G401.6 (cell line): ENCODE results near the gene PPP3CA.
"Not testable (repeated sequence)": the region's sequence is repeated elsewhere in the genome, so short reads cannot be mapped to it uniquely, and the experiment has no call there.

Experiments used
- FAIRE-seq: peaks from 2 replicates; lab custom pipeline; 2012; peaks lifted over from hg19 to GRCh38; lab: Jason Lieb, UNC

Gene PPP3CA

DNA sequence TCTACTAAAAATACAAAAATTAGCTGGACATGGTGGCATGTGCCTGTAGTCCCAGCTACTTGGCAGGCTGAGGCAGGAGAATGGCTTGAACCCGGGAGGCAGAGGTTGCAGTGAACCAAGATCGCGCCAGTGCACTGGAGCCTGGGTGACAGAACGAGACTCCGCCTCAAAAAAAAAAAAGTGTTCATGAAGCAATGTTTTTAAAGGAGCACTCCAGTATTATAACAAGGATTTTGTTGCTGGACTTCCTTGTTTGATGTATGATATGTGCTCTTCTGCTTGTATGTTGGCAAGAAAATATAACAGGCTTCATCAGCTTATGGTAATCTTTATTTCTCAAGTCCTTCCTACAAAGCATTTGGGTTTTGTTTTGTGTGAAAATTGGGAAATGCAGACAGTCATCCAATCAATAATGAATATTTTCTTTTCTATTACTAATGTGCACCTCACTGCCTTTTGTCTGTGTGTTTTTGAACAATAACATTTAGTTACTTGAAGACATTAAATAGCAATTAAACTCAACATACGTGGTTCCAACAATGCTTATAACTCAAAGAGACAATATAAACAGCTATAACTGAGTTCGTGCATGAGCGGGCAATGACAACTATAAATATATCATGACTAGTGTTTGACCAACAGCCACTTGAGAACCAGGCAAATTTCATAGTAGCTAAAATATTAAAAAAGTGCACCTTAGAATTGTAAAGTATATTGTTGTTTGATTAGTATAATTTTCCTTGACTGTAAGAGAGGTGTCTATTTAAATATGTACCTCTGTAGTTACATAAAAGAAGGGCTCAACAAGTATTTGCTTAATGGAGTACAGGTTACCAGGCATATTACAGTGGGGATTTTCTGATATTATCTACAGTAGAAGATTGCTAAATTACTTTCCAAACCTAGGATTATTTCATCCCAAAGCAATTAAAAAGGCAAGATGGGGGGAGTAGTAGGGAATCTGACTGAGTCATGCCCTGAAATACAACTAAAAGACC lies 210.7 kb downstream of the PPP3CA start:
- FAIRE-seq = no peak

DNA sequence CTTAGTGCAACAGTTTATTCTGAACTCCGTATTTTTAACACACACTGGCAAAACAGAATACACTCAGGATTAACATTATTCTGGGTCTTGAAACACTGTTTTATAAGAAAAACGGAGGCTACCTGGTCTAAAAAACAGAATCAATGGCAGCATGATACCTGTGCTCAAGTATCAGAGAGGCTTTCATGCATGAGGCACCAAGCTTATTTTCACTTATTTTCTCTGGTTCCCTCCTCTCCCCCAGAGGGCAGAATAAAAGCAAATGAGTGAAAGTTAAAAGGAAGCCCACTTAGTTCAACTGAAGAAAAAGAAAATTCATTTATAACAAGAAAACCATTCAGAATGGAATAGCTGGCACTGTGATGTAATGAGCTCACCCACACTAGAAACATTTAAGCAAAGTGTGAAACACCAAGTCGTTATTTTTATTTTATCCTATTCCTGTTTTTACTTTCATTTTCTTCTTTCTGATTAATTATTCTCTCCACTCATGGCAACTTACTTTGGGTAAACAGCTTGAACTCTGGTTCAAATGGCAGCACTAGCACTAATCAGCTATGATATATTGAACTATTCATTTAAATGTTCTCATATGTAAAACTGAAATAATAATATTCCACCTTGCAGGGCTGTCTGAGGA lies 211.8 kb downstream of the PPP3CA start:
- no peak for FAIRE-seq

DNA sequence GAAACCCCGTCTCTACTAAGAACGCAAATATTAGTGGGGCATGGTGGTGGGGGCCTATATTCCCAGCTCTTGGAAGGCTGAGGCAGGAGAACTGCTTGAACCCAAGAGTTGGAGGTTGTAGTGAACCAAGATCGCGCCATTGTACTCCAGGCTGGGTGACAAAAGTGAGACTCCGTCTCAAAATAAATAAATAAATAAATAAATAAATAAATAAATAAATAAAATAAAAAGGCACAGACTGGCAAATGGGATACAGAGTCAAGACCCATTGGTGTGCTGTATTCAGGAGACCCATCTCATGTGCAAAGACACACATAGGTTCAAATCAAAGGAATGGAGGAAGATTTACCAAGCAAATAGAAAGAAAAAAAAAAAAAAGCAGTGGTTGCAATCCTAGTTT lies 216.3 kb downstream of the PPP3CA start:
- not testable (repeated sequence) for FAIRE-seq

DNA sequence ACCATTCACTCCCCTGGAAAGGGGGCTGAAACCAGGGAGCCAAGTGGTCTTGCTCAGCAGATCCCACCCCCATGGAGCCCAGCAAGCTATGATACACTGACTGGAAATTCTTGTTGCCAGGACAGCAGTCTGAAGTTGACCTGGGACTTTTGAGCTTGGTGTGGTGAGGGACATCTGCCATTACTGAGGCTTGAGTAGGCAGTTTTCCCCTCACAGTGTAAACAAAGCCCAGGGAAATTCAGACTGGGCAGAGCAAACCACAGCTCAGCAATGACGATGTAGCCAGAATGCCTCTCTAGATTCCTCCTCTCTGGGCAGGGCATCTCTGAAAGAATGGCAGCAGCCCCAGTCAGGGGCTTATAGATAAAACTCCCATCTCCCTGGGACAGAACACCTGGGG lies 218.4 kb downstream of the PPP3CA start:
- not testable (repeated sequence) for FAIRE-seq

DNA sequence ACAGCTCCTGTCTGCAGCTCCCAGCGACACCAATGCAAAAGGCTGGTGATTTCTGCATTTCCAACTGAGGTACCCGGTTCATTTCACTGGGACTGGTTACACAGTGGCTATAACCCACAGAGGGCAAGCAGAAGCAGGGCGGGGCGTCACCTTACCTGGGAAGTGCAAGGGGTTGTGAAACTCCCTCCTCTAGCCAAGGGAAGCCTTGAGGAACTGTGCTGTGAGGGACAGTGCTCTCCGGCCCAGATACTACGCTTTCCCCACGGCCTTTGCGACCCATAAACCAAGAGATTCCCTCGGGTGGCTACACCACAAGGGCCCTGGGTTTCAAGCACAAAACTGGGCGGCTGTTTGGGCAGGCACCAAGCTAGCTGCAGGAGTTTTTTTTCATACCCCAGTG lies 218.9 kb downstream of the PPP3CA start:
- no peak for FAIRE-seq

DNA sequence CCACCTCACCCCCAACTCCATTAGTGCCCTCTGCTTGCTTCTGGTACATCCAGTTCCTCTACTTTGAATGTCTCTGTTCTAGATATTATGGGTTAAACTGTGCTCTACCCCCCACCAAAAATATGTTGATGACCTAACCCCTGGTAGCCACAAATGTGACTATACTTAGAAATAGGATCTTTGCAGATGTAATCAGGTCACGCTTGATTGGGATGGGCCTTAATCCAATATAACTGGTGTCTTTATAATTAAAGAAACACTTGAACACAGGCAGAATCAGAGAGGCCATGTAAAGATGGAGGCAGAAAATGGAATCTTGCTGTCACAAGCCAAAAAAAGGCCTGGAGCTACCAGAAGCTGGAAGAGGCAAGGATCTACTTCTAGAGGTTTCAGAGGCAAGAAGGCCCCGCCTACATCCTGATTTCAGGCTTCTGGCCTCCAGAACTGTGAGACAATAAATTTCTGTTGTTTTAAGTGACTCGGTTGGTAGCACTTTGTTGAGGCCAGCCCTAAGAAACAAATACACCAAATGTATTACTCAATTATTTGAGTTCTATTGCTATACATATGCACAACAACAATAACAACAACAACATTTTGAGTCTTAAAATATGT lies 220.0 kb downstream of the PPP3CA start:
- FAIRE-seq = no peak

DNA sequence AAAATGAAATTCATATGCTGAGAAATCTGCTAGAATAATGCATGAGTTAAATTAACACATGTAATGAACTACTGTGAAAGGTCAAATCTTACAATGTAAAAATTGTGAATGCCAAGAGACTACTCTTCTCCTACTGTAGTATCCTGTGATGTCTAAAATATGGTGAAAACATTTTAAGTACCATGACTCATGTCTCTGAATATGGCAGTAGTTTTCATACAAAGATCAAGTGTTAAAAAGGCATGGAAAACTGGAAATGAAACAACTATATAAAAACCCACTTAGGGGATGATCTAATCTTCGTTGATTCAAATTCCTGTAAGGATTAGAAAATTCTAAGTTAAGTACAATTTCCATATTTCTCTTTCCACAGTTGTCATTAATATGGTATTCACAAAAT lies 221.3 kb downstream of the PPP3CA start:
- no peak for FAIRE-seq

DNA sequence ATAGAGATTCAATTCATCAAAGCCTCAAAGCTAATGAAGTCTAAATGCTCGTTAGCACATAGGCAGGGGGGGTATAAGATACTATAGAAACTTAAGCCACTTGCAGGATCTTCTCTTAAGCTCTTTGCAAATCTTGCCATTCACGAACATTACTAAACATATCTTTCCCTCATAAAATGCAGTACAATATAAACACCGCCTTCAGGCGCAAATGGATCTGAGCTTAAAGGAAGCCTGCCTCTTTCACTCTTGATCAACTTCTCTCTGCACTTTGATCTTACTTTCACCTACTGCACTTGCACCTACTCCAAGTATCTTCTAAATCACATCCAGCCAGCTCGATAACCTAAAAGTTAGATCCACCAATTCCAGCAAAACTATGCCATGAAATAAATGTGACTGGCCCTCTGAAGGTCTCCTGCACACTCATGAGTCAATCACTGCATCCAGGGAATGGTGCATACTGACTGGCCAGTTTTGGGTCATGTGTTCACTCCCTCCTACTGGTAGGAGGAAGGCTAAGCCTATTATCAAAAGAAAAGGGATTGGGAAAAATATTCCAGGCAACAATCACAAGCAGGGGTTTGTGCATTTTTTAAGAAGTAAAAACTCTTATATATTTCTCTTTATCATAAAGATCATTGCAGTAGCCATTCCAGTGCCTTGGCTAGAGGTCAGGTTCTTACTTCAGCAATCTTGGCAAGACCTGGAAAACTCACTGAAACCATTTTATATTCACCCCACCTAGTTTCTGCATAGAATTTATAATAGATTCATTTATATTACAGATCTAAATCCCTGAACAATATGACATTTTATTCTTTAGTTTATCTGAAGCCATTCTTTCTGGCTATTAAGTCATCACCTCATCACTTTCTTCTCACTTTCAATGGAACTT lies 222.0 kb downstream of the PPP3CA start:
- FAIRE-seq = no peak

DNA sequence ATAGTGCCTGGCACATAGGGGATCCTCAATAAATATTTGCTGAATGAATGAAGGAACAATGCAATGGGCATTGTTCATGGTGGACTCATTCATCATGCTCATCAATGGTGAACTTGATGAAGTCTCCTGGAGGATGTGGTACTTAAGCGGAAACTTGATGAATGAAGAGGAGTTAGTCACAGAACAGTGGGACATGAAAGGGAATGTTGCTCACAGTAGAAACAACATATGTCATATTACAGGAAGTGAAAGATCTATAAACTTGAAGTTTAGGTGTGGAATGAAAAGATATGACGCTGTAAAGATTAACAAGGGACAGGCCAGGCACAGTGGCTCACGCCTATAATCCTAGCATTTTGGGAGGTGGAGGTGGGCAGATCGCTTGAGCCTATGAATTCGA lies 224.1 kb downstream of the PPP3CA start:
- no peak for FAIRE-seq

DNA sequence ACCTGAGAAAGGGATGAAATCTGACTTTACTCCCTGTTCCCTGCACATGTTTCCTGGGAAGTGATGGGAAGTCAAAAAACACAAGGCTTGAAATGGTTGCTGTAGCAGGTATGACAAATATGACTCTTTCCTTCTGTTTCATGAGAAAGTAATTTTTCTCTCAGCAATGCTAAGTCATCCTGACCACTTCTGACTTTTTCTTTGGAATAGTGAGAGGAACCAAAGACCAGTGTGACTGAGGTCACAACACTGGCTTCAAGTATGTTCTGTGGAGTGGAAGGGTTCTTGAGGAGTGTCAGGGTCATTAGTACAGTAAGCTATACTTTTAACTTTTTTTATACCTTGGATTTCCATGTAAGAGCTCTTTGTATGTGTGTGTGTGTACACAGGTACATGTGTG lies 225.3 kb downstream of the PPP3CA start:
- FAIRE-seq = no peak

DNA sequence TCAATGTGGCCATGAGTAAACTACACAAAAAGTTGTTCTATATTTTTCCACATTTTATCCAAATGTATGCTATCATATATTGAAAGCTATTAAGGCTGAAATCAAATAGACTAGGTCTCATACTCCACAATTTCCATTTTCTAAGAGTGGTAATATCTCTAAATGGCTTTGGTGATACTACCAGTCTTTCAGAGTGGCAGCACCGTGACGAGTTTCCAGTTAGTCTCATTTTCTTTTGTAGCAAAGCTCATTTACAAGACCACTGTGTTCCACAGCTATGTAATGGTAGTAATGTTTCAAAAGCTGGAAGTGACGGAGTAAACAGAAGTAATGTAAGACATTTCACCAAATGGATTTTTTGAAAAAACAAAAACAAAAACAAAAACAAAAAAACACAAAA lies 228.2 kb downstream of the PPP3CA start:
- no peak for FAIRE-seq

DNA sequence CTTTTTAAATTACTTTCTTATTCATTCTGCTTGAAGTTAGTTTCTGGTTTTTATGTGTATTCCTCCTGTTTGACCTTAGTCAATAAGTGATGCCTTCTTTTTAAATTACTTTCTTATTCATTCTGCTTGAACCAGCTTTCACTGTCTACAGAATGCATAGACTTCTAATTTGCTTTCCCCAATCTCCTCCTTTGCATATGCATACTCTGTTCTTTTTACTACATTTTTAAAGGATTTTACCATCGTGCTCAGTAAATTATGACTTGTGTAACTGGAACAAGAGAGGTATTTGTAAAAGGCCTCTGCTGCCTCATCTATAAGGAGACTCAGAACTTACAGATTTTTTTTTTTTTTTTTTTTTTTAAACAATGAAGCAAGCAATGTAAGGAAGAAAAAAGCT lies 228.7 kb downstream of the PPP3CA start:
- no peak for FAIRE-seq

DNA sequence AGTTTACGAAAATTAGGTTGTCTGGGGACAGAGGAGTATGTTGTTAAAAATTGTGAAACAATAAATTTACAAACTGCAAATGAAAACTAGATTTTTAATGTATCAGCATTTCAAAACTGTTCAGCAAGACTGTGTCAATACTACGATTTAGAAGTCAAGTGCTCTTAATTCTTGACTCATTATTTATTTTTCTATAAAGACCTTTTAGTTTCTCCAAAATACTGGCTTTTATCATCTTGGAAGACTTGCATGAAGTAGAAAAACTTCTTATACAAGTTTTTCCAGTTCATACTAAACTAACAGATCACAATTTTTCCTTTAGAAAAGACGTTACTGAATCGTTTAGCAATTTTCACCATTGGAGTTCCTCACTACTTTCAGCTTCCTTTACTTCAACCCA lies 231.4 kb downstream of the PPP3CA start:
- FAIRE-seq = no peak

DNA sequence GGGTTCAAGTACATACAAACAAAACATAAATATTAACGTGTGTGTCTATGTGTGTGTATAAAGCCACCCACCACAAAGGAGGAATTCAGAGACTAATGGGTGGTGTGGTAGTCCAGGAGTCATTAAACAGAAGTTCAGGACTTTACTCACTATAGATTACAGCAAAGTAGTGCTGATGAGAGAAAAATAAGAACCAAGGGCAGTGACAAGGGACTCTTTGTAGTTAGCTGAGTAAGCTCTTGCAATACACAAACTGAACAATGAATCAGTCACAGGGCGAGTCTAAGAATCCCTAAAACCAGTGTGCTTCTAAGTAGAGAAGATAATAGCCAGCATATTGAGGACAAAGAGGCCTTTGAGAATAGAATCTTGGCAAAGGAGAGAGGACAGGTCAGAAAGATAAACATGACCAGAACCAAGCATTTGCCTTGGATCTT lies 232.4 kb downstream of the PPP3CA start:
- FAIRE-seq = no peak

DNA sequence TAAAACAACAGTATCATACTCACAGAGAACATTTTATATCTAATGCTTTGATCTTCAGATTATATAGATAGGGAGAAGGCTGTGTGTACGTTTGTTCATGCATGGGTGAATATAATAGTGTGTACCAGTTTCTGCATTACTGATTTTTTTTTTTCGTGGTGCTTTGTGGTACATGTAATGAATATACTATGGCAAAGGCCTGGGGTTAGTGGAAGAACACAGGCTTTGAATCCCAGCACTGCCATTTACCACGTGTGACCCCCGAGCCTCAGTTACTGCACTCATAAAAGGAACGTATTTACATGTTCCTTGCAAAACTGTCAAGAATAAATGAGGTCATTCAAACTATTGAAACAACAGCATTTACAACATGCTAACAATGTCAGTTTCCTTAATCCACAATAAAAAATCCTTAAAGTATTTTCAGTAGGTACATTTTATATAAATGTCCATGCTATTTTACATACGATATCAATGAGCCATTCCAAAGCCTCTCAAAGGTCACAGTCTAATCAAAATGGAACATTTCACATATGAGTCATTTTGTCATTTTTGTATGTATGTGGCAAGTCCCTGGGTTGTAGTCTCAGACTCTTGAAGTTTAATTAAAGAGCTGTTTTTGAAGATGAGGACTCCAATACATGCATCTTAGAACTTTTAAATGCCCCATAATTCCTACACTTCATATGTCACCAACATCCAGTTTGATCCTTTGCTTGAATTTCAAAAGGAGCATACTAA lies 242.8 kb downstream of the PPP3CA start:
- FAIRE-seq = no peak

DNA sequence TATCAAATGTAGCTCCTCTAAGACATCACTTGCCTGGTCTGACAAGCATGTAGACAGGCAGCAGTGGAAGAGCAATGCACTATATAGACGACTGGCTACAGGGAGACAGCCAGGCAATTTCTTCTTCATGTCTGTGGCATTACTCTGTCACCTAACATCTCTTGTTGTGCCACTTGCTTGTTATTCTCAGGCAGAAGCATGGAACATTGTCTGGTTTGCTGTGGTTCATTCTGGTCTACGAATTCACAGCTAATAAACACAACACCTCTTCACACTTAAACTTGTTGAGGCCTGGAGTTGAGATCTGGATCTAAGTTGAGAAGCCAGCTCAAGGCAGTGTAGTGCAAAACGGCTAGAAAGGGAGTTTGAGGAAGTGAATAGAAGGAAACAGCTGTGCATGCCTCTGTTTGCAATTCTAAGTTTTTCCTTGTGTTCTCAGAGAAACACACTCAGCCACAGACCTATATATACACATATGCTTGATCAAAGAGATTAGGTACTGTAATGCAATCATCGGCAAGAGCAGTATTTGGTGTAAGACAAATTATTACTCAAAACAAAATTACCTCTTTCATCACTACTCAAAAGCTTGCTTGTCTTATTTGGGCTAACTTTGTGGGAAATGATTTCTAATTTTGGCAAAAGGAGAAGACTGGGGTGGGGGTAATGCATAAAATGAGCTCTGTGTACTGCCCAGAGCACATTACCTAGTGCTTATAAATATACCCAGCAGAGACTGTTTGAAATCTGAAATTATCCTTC lies 243.8 kb downstream of the PPP3CA start:
- FAIRE-seq = no peak

DNA sequence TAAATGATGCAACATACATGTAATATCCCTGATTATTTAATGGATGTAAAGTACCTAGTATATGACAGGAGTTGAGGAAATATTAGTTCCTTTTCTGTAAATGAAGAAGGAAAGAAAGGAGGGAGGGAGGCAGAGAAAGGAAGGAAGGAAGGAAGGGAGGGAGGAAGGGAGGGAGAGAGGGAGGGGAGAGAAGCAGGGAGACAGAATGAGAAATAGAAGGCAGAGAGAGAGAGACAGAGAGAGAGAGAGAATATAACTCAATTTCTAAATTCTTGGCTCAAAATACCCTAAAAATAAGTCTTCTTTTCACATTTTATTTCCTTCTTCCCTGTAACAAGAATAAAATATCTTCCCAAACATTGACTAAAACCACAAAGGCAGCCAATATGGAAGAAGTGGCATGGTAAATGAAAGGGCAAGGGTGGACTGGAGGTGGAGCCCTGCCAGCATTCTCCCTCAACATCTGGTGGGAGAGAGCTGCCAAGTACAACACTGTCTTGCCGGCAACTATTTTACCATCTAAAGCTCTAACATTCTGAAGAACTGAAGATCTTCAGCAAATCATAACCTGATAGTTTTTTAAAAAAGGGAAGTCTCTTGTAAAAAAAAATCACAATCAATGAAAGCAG lies 245.1 kb downstream of the PPP3CA start:
- FAIRE-seq = no peak

DNA sequence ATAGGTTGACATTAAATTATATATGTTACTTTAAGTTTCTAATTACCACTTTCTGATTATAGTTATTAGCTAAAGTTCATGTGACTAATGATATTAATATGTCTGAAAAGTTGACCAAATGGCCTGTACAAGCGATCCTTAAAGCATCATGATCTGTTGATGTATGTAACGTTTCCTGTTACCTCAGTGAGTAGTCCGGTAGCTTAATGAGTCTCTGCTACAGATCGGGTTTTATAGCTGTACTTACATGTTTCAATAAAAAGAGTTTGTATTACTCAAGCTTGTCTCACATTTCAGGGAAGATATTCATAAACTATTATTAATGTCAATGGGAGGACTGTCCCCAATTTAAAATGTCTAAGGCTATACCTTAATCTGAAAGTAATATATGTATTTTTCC lies 246.3 kb downstream of the PPP3CA start:
- FAIRE-seq = no peak

DNA sequence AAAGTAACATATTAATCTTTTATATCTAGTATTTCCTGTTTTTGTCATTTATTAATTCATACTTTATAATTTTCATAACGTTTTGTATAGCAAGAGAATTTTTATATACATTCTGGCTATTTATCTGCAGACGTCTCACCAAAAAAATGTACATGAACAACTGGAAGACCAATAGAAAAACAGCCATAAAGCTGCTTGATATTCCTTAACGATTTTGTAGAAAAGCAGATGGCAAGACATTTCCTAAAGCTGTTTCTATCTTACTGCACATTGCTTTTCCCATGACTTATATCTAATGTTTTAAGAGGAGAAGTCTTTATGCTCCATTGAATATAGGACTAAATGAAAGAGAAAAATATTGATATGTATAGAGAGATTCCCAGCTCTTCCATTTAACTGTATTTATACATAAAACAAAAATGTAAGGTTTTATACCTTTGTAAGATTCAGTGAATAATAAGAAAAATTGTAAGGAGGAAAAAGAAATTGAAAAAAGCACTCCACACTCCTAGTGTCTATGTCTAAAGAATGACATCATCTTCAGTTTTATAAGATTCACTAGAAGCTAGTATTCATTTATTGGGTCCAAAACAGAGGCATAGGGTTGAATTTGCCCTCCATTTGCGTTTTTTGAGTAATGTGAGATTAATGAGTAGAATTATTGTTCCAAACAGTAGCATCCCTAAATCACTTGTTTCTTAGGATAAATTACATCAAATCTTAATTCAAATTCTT lies 248.5 kb downstream of the PPP3CA start:
- no peak for FAIRE-seq
